ENCODE results near the gene CDC25A. TPM values are rescaled to one million over a fixed set of nuclear protein-coding genes. Genes with fewer than 3 reads are reported as not detected.

CDC25A gene
- total and polyA plus RNA-seq, 2 of the 8 experiments (the other 6 are each of a cell fraction or from before 2014, with no cell fraction given), result 20.7 to 62.1 TPM

DNA sequence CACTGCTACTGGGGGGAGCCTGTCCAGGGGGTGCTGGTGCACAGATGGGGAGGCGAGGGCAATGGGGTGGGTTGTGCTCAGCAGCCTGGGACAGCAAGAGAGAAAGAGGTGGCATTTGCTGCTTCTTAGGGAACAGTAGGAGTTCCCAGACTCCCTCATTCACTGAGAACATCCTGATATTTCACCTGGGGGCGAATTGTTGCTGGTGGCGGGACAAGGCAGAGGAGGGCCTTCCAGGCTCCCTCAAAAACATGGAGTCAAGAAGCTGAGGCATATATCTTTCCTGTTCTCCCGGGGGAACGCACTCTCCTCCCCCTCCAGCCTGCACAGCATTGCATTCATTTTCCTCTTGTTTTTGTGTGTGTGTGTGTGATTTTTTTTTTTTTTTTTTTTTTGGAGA lies 65.7 kb downstream of the CDC25A start:
- H4K8ac ChIP-seq (ENCODE audit: extremely low read depth, insufficient read depth, low read length), result no peak overlapping the region
- H2AK5ac ChIP-seq (ENCODE audit: low read depth, low read length), result no peak overlapping the region
- no peak overlapping the region for H3K23ac ChIP-seq (ENCODE audit: insufficient read length)
- H3K4me3 ChIP-seq (ENCODE audit: extremely low read depth in 1 of 4, insufficient read depth in 2 of 4, low read depth in 3 of 4, low read length in 4 of 4), result no peak overlapping the region
- H3K9ac ChIP-seq (replicated peaks in 1 of 4; ENCODE audit: extremely low read depth in 1 of 4, low read depth in 3 of 4, low read length in 3 of 4), result no peak overlapping the region
- no peaks in the 10 kb centered on the region for H3K9me3 ChIP-seq (ENCODE audit: insufficient read depth in 2 of 2, low read depth in 1 of 2, low read length in 1 of 2)
- peaks cover 2% of the 10 kb centered on the region; the same call in 1 of the 2 replicates for H3K23me2 ChIP-seq (ENCODE audit: low read depth, low read length)
- H3K14ac ChIP-seq (ENCODE audit: insufficient read length), result no peak overlapping the region
- ChIA-PET POLR2A (ENCODE audit: partially characterized antibody) (interaction anchor here (0.8 to 3.4 kb wide), 2 partner anchors 30 to 33 kb away, joined by 4 to 11 read pairs; no protein-coding TSS in a partner anchor), CTCF (ENCODE audit: partially characterized antibody) (interaction anchor here (0.8 to 3.0 kb wide), 4 partner anchors 9 to 277 kb away, joined by 3 to 10 read pairs (median 4); no protein-coding TSS in a partner anchor)
- TF ChIP-seq MAFK (IDR thresholded peaks at IDR 0.05; ENCODE audit: low read depth, low read length) (no peak), CREB1 (IDR thresholded peaks at IDR 0.05) (no peak), TCF12 (IDR thresholded peaks at IDR 0.05; ENCODE audit: low read depth, low read length) (no peak), EGR1 (IDR thresholded peaks at IDR 0.05; ENCODE audit: borderline replicate concordance, low read depth, low read length) (no peak), TAF1 (IDR thresholded peaks at IDR 0.05; ENCODE audit: low read depth, low read length) (no peak)
- TF ChIP-seq, protein P1, sequence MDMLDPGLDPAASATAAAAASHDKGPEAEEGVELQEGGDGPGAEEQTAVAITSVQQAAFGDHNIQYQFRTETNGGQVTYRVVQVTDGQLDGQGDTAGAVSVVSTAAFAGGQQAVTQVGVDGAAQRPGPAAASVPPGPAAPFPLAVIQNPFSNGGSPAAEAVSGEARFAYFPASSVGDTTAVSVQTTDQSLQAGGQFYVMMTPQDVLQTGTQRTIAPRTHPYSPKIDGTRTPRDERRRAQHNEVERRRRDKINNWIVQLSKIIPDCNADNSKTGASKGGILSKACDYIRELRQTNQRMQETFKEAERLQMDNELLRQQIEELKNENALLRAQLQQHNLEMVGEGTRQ (IDR thresholded peaks at IDR 0.05; ENCODE audit: low read length), result no peak
- TF ChIP-seq, protein P2, sequence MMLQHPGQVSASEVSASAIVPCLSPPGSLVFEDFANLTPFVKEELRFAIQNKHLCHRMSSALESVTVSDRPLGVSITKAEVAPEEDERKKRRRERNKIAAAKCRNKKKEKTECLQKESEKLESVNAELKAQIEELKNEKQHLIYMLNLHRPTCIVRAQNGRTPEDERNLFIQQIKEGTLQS (IDR thresholded peaks at IDR 0.05; ENCODE audit: insufficient read depth, low read depth, low read length), result no peak
- TF ChIP-seq, protein P3, sequence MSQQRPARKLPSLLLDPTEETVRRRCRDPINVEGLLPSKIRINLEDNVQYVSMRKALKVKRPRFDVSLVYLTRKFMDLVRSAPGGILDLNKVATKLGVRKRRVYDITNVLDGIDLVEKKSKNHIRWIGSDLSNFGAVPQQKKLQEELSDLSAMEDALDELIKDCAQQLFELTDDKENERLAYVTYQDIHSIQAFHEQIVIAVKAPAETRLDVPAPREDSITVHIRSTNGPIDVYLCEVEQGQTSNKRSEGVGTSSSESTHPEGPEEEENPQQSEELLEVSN (IDR thresholded peaks at IDR 0.05), result no peak
- no peaks in the 10 kb centered on the region for H3K27me3 ChIP-seq (replicated peaks in 1 of 4; ENCODE audit: control insufficient read depth in 3 of 4, extremely low read depth in 1 of 4, insufficient read depth in 3 of 4, low read length in 3 of 4)
- no peak overlapping the region for H2BK5ac ChIP-seq (ENCODE audit: low read depth, low read length)
- DNase-seq (ENCODE audit: low read depth in 1 of 2, low spot score in 2 of 2) (no peak), FAIRE-seq (no peak)
- peaks cover 0 to 5% (median 1%) of the 10 kb centered on the region in 4 experiments; a peak in 4 of 7 replicates for H3K4me1 ChIP-seq (replicated peaks in 1 of 4; ENCODE audit: control insufficient read depth in 3 of 4, insufficient read depth in 4 of 4, low read length in 3 of 4)
- H3K4me2 ChIP-seq (ENCODE audit: insufficient read depth in 1 of 2, low read depth in 2 of 2, low read length in 2 of 2), result no peak overlapping the region
- no peak overlapping the region for H3K27ac ChIP-seq (ENCODE audit: low read depth, low read length)
- 83% methylated on average over 5 of the region's 5 CpGs; no CpG with 5 or more reads in 1 of the 2 experiments for WGBS, 2 experiments (ENCODE audit: extremely low coverage in 1 of 2, insufficient coverage in 1 of 2, insufficient read length in 1 of 2, insufficient replicate concordance in 2 of 2, low coverage in 1 of 2, low lambda C conversion rate in 2 of 2, missing lambda C conversion rate in 1 of 2)
- H2BK20ac ChIP-seq (ENCODE audit: low read length), result no peak overlapping the region
- no peak overlapping the region for H3K4ac ChIP-seq (replicated peaks; ENCODE audit: insufficient read length, low read depth, low read length)
- no peaks in the 10 kb centered on the region for H3K79me1 ChIP-seq (ENCODE audit: low read depth, low read length)
- no peaks in the 10 kb centered on the region for H4K20me1 ChIP-seq (replicated peaks in 1 of 2; ENCODE audit: control insufficient read depth in 1 of 2, insufficient read depth in 2 of 2, low read length in 2 of 2)
- peak overlapping the region; percentile 17; the same call in 1 of the 2 replicates for H2AFZ ChIP-seq (ENCODE audit: low read length)
- no peak overlapping the region for H2BK15ac ChIP-seq (ENCODE audit: low read length)
- H3K79me2 ChIP-seq (ENCODE audit: control insufficient read depth in 1 of 2, insufficient read depth in 2 of 2, low read length in 2 of 2), result no peaks in the 10 kb centered on the region
- H3K18ac ChIP-seq (ENCODE audit: extremely low read depth, low read length), result no peak overlapping the region
- H3K36me3 ChIP-seq (ENCODE audit: control insufficient read depth in 2 of 4, insufficient read depth in 4 of 4, low read length in 3 of 4), result no peaks in the 10 kb centered on the region
- no peak overlapping the region for H2BK12ac ChIP-seq (ENCODE audit: low read depth, low read length)
- H4K91ac ChIP-seq (replicated peaks; ENCODE audit: insufficient read length, low read length), result no peak overlapping the region
- H4K5ac ChIP-seq (ENCODE audit: insufficient read length, low read depth, low read length), result no peak overlapping the region
- H3K56ac ChIP-seq (replicated peaks; ENCODE audit: insufficient read length, low read depth, low read length), result no peak overlapping the region
- no peak overlapping the region for H2BK120ac ChIP-seq (replicated peaks; ENCODE audit: low read depth, low read length)

Data from H1 (cell line).